GM18520 (cell line): Measurements from ENCODE around the gene NMBR.
A peak's percentile ranks its signal among the peaks of the same experiment; 100 is the strongest.
"Not testable (repeated sequence)": the region's sequence is repeated elsewhere in the genome, so short reads cannot be mapped to it uniquely, and the experiment has no call there.

Source experiments
- ATAC-seq: cut with Tn5 transposase; IDR thresholded peaks from one replicate; pipeline ENCODE4 v1.9.1; 2021; ENCODE audit not compliant: unreplicated experiment

The NMBR gene

GRCh38 chr6:142155895-142156757, 9.2 kb upstream of the NMBR start:
- peak; percentile 29 for ATAC-seq

- ATAC-seq: no peak
Measured at GRCh38 chr6:142155091-142155490, 8.2 kb upstream of the NMBR start.

GRCh38 chr6:142154336-142154735, 7.4 kb upstream of the NMBR start:
- ATAC-seq: no peak

GRCh38 chr6:142153196-142153595, 6.3 kb upstream of the NMBR start:
- no peak for ATAC-seq

DNA sequence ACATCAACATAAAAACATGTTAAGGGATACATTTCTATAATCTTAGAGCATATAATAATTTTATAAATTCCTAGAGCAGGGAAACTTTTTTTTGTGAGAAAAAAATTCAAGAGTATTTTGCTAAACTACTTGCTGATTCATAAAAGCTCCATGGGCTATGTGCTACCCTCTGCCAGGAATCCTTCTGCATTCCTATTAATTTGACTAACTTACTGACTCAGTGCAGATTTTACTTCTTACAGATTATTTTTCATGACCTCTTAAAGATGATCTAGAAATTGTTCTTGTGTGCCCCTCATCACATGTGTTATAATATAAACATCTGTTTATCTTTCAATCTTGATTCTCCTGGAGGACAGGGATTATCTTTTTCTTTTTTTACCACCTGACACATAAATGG, 5.8 kb upstream of the NMBR start:
- ATAC-seq: no peak

DNA sequence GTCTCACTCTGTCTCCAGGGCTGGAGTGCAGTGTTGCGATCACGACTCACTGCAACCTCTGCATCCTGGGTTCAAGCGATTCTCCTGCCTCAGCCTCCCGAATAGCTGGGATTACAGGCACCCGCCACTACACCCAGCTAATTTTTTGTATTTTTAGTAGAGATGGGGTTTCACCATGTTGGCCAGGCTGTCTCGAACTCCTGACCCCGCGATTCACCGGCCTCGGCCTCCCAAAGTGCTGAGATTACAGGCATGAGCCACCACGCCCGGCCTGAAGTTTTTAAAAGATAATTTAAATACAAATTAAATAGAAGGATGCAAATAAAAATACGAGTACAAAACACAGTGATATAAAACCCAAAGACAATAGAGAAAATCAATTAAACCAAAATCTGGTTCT, 5.4 kb downstream of the NMBR start:
- ATAC-seq: not testable (repeated sequence)

- no peak for ATAC-seq
Measured at GRCh38 chr6:142138876-142139275, 8.0 kb downstream of the NMBR start.

GRCh38 chr6:142132625-142133024, 14.3 kb downstream of the NMBR start, which contains the start of gene GJE1:
GJE1 (plus strand) TSS chr6:142132925; CDS start chr6:142133159, 234 bp downstream.
- no peak for ATAC-seq

DNA sequence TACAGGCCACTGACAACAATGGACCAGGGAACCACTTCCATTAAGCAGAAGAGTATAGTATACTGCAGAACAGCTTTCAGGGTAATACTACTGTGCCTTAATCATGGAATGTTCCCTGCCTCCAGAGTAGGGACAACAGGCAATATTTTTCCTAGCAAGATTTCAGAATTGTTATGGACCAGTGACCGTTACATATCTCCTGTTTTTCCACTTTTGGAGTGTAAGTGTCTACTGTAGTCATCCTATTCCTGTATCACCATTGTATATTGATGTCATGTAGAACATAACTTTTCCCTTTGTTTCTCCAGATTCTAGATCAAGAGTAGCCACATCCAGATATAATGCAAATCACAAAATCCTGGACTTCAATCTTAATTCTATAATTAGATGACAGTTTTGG, 16.1 kb downstream of the NMBR start:
- ATAC-seq: no peak

GRCh38 chr6:142121342-142121741, 25.6 kb downstream of the NMBR start:
- ATAC-seq: no peak

- no peak for ATAC-seq
Measured at GRCh38 chr6:142118925-142119324, 28.0 kb downstream of the NMBR start.

DNA sequence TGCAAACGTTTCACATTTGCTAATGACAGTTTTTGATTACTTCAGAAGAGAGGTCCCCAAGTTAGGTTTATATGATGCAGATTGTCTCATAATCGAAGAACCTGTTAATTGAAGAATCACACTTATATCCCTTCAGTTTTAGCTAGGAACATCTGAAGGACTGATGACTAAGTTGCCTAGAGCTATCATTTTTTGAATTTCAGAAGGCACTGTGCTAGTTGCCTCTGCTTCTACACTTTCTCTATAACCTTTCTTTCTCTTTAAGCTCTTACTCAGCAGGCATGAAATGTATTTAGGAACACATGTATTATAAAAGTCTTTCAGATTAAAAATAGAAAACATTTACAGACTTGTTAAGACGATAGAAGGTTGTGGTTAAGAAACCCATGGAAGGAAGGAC, 28.6 kb downstream of the NMBR start:
- ATAC-seq: no peak

- ATAC-seq: no peak
Measured at GRCh38 chr6:142117366-142117765, 29.6 kb downstream of the NMBR start.

- ATAC-seq: no peak
Measured at GRCh38 chr6:142112451-142113061, 34.4 kb downstream of the NMBR start.

- ATAC-seq: not testable (repeated sequence)
Measured at GRCh38 chr6:142110820-142111219, 36.1 kb downstream of the NMBR start.

- ATAC-seq: not testable (repeated sequence)
Measured at GRCh38 chr6:142104820-142105219, 42.1 kb downstream of the NMBR start.

DNA sequence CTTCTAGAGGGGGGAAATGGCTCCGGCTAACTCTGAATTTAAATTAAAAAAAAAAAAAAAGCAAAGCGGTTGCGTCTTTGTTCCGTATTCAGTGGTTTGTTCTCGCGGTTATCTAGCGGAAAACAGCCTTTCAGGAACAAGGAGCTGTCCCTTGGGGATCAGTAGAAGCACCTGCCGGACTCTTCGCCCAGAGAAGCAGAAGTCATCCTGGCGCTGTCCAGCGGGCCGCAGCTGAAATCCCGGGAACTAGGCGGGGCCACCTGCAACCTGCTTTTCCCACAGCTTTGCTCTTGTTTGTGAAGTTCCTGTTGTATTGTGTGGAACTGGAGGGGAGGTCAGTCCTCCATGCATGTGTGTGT, 58.1 kb downstream of the NMBR start:
- no peak for ATAC-seq

- ATAC-seq: no peak
Measured at GRCh38 chr6:142087950-142088857, 58.7 kb downstream of the NMBR start.

DNA sequence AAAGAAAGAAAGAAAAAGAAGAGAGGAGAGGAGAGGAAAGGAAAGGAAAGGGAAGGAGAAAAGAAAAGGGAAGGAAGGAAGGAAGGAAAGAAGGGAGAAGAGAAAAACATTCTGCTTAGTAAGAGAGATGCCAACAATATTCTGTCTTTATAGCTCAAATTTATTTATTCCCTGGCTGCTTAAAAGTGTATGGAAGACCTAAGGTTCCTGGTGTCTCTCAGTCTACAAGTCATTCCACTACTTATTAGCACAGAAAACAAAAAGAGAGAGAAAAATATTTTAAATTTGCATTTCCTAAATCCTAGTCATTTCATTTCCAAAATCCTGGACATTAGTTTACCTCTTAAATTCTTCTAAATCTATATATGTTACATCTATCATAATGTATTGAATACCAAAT, 67.8 kb downstream of the NMBR start:
- ATAC-seq: no peak

GRCh38 chr6:142075516-142076101, 71.3 kb downstream of the NMBR start:
- no peak for ATAC-seq

DNA sequence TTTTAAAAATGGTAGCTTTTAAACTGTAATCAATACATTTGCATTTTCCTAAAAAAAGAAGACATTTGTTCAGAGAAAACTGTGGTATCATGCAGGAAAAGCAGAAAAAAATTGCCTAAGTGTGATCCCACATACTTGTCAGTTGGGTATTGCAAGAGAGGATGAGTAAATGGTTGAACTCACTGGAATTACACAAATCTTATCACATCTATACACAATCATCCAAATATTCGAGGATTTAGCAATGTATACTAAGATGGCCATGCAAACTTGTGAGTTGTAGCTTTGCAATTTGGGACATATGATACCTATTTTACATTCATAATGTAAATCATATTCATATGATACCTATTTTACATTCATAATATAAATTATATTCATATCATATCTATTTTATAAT, 72.4 kb downstream of the NMBR start:
- ATAC-seq: no peak
